GM10847 (cell line): ENCODE data around the gene FREM3.

ENCODE experiments used
- POLR2A ChIP-seq: IDR thresholded peaks from 2 replicates; pipeline ENCODE4 v1.6.1; 2011; ENCODE audit not compliant: insufficient read length; ENCODE audit errors: extremely low read depth

The FREM3 gene

DNA sequence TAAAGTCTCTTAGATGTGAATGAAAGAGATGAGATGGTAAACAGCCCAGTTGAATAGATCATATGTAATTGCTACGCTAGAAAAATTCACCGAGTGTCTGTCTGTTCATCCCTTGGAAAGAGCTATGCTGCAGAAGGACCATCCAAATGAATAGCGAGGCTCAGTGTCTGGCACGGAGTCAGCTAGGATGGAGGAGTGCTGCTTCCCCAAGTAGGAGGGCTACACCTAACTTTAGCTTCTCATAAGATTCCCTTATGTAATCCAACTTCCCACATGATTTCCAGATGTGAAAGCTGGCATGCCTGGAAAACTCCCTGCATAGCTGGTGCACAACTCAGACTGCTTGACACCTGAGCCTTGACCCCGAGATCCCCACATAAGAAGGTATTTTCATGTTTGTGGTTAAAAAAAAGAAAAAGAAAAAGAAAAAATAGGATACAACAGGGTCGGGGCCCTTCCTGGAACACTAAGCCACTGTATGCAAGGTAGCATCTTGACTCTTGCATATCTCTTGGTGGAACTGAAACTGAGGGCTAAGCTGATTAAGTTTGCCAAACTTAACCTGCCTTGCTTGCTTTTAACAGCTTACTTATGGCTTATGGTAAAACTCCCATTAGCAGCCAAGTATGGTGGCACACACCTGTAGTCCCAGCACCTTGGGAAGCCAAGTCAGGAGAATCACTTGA, 82.3 kb downstream of the FREM3 start:
- TF ChIP-seq POLR2A, result no peak

DNA sequence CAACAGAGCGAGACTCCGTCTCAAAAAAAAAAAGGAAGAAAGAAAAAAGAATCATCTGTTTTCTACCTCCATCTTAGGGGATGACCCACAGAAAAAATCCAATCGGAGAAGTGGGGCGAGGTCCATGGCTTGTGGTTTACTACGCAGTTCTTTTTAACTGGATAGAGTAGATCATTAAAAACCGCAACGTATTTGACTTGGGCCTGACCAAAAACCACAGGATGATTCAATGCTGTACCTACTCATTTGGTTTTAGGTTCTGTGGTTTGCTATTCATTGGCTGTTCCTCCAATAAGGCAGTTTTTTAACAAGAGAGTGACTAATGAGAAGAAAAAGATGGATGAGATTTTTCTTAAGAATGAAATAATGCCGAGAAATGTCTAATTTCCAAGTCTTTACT, 83.7 kb downstream of the FREM3 start:
- no peak for TF ChIP-seq POLR2A

- TF ChIP-seq POLR2A, result no peak
These were observed 91.0 kb downstream of the FREM3 start for GRCh38 chr4:143609492-143609891.

GRCh38 chr4:143606480-143606879, 94.0 kb downstream of the FREM3 start:
- TF ChIP-seq POLR2A, result no peak

DNA sequence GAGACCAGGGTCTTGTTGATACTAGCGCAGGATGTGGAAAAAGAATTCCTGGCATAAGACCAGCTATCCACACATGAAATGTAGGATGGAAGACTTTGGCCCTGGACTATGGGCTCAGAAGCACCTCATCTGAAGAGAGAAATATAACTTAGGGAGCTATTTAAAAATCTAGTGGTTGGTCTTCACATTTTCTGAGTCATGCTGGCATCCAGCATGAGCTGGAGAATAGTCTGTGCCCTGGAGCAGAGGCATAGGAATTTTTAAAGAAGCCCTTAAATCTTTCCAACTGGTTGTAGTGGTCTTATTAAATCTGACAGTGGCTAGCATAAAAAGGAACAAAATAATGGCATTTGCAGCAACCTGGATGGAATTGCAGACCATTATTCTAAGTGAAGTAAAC, 100.6 kb downstream of the FREM3 start:
- TF ChIP-seq POLR2A, result no peak

- no peak for TF ChIP-seq POLR2A
These were observed 101.7 kb downstream of the FREM3 start for GRCh38 chr4:143598816-143599215.

- no peak for TF ChIP-seq POLR2A
These were observed 103.2 kb downstream of the FREM3 start for GRCh38 chr4:143597276-143597675.

GRCh38 chr4:143587703-143588102, 112.8 kb downstream of the FREM3 start:
- TF ChIP-seq POLR2A, result no peak

GRCh38 chr4:143586080-143586479, 114.4 kb downstream of the FREM3 start:
- no peak for TF ChIP-seq POLR2A

DNA sequence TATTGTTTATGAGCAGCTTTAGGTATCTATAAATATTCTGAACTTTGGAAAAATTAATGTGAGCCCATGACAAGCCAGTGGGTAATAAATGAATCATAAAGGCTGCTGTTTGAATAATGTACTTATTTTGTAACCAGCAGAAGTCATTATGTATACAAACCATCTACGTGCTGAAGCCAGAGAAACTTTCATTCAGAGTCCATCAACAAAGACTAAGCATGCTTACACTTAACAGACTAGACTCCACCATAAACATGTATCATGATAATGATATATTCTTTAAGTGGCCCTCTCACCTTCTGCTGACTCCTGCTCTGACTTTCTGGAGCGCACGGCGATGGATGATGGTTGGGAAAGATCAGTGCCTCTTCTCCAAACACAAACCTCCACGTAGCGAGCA, 114.9 kb downstream of the FREM3 start:
- TF ChIP-seq POLR2A, result no peak

DNA sequence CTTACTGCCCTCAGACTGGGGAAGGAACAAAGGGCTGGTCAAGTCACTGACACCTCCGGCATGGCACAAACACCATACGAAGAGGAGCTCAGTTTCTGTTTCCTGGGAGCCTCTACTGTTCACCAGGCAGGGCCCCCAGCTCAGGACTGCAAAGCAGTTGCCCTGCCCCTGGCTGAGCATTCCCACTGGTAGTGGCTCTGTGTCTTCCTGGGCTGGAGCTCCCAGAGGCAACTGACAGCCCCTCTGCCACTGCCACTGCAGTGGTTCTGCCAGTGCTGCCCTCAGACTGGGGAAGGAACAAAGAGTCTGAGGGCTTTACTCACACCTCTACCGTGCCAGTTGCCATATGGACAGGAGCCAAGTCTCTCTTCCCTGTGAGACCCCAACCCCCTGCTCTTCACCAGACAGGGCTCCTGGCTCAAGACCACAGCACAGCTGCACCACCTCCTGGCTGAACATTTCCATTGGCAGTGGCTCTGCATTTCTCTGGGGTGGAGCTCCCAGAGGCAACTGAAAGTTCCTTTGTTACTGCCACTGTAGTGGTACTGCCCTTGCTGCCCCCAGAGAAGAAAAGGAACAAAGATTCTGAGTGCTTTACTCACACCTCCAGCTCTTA, 119.0 kb downstream of the FREM3 start:
- TF ChIP-seq POLR2A, result no peak

GRCh38 chr4:143575331-143575730, 125.1 kb downstream of the FREM3 start:
- no peak for TF ChIP-seq POLR2A

GRCh38 chr4:143564472-143564871, 136.0 kb downstream of the FREM3 start:
- TF ChIP-seq POLR2A, result no peak

GRCh38 chr4:143559757-143560147, 140.7 kb downstream of the FREM3 start:
- TF ChIP-seq POLR2A, result no peak

GRCh38 chr4:143558823-143559756, 141.4 kb downstream of the FREM3 start:
- TF ChIP-seq POLR2A, result no peak

DNA sequence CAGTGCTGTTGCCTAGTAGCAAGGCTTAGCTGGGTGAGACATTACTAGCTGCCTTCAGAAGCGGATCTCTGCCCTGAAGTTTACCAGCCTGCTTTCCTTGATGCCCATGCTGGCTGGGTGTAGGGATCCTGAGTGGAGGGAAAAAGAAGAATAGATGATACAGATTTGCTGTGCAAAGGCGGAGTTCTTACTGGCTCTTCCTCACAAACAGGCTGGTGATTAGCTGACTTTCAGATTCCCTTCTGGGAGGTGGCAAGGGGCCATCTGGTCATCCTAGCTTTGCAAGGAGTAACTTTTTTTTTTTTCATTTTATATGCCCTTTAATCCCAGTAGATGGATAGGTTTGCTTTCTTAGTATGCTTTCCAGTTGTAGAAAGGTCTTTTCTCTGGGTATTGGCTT, 142.2 kb downstream of the FREM3 start:
- no peak for TF ChIP-seq POLR2A
